Raji (cell line): ENCODE measurements around the gene CHCHD4.

Source experiments
- POLR2A ChIP-seq: IDR thresholded peaks from 2 replicates; pipeline ENCODE4 v1.6.1; 2011; ENCODE audit warnings: low read depth, low read length, control low read depth; ENCODE audit not compliant: insufficient read depth

The CHCHD4 gene

DNA sequence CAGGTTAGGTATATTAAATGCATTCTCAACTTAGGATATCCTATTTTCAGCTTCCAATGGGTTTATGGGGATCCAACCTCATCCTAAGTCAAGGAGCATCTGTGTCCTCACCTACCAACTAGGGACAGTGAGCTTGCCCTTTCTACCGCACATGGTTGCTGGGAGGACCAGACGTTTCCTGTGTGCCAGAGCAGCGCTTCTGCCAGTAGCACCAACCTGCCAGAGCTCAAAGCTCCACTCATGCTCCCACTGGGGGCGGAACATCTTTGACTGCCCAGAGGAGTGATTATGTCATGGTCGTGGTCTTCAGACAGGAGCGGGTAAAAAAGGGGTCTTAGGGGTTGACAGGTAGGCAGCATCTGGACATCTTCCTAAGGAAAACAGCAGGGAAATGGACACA lies 29.0 kb upstream of the CHCHD4 start:
- TF ChIP-seq POLR2A, result no peak

GRCh38 chr3:14152963-14153355 lies 28.3 kb upstream of the CHCHD4 start:
- no peak for TF ChIP-seq POLR2A

DNA sequence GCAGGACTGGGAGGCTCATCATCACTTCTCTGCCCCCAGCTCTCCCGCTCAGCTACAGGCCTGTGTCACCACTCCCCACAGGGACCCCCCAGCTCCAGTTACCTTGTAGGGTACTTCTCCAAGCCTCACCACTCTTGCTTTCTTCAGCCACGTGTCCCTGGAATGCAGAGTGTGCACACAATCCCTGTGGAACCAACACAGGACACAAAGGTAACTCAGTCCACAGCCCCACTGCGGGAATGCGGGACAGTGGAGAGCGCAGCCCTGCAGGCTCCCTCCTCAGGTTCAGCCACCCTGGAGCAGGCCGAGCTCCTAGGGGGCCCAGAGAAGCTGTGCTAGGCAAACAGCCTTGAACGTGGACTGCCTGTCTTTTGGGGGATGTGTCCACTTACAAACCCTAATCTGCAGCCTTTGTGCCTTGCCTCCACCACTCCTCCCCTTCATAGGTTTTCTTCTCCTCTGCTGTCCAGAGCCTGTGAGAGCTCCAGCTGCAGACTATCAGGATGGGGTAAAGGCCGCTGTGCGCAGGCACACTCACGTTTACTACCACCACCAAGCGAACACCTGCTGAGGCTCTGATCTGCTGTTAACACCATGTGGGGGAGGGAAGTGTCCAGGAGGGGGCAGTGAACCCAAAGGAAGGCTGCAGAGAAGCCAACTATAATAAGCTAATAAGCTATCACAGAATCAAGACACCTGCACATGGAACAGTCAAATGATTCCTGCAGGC lies 27.7 kb upstream of the CHCHD4 start:
- no peak for TF ChIP-seq POLR2A

DNA sequence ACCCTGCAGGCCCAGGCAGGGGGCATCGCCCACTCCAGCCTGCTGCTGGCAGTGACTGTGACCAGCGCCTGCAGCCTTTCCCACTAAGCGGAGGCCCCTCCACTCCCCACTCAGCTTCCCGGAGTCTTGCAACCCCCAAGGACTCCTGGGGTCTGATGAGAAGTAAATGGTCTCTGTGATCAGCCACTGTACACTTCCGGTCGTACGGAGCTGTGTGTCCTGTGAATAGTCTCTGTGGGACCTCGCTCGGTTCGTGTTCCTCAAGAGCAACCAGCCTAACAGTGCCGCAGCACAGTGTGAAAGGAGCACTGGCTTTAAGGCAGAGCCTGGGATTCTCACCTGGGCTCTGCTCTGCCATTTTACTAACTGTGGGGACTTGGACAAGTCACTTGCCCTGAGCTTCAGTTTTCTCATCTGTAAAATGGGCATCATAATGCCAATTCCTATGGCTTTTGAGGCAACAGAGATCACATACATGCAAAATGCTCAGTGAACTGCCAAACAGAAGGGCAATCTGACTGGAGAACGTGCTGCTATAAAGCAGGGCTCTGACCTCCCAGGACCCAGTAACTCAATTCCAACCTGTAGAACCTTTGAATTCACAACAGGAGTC lies 26.9 kb upstream of the CHCHD4 start:
- TF ChIP-seq POLR2A, result no peak

GRCh38 chr3:14150491-14151230 lies 26.0 kb upstream of the CHCHD4 start:
- no peak for TF ChIP-seq POLR2A

- no peak for TF ChIP-seq POLR2A
These were observed 25.4 kb upstream of the CHCHD4 start for GRCh38 chr3:14150078-14150477.

DNA sequence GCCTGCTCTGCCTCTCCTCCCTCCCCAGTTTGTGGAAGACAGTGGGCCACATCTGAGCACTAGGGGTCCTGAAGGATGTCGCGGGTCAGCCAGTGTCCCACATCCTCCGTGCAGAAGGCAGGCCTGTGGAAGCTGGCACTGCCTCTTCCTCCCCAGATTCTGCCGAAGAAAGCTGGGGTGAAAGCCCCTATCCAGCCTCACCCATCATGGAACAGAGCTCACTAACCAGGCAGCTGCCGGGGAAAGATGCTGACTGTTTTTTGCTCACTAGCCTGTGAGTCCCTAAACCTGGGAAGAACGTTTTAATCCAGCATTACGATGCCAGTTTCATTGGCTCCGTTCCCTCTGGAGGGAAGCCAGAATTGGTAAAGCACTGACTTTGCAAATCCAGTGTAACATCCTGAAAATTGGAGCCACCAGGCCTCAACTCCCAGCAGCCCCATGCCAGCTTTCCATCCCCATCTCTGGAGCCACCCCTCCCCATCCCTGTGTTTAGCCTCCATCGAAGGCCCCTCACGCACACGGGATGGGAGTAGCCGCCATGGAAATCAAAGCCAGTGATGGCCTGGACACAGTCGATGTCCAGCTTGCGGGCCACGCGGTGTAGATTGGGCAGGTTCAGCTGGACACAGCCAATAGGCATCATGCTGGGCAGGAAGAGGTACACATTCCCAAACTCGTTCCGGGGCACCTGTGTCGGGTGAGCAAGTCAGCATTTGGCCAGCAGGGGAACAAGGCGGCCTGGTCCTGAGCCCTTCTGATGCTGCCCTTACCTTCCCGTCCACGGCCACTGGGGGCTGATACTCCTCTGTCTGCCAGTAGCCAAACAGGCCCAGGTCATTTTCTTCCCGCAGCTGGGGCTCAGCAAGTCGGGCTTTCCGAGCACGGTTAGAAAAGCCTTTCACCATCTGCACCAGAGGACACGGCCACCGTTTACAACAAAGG lies 23.6 kb upstream of the CHCHD4 start:
- TF ChIP-seq POLR2A, result no peak

DNA sequence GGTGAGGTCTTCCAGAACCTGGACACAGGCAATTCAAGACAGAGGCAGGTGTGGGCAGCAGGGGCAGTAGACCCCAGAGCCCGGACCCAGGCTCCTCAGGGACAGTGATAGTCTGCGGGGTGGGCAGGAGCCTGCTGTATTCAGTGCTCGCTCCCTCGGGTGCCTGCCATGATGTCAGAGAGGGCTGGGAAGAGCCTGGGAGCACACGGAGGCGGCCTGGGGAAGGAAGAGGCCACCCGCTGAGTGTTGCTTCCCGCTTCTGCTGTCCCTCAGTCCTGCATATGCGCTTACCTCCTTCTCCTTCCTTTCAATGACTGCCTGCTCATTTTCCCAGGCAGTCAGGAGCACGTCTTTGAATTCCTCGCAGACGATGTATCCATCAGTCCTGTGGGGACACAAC lies 22.9 kb upstream of the CHCHD4 start:
- no peak for TF ChIP-seq POLR2A

DNA sequence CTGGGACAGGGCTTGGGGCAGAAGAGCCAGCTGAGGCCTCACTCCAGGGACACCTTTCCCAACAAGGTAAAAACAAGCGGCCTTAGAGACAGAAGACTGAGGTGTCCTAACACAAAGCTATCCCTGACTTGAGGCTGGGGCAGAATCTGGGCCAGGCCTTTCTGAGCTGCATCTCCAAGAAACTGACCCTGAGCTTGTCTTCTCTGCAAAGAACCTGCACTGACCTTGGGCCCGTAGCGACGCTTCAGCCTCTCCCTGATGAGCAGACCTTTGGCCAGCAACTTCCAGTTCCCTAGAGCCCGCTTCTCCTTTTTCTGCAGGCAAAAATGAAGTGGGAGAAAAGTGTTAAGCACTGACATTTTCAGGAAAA lies 22.4 kb upstream of the CHCHD4 start:
- TF ChIP-seq POLR2A, result no peak

DNA sequence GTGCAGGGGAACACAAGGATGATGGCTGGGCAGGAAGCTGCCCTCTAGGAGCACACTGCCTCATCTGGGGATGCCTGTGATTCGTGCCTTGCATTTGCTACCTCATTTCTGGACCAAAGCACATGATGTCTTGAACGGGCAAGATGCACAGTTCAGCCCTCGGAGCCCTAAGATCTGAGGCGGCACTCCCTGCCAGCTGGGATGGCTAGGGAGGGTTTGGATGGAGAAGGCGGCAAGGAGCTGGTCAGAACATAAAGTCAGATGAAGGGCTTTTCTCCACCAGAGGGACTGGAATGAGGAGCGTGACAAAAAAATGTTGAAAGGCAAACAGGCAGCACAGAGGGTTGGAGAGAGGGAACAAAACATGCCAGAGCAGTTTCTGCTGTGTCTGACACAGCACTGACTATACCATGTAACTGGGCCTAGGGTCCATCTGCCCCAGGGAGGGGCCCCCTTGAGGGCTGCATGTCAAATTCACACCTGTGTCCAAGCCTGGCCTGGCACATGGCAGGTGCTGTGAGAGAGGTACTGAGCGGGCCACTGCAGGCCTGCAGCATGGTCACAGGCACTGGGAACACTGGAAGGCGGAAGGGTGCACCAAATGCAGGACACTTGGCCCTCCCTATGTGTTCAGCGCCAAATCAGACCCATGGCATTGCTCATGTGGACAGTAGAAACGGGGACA lies 21.9 kb upstream of the CHCHD4 start:
- TF ChIP-seq POLR2A, result no peak

DNA sequence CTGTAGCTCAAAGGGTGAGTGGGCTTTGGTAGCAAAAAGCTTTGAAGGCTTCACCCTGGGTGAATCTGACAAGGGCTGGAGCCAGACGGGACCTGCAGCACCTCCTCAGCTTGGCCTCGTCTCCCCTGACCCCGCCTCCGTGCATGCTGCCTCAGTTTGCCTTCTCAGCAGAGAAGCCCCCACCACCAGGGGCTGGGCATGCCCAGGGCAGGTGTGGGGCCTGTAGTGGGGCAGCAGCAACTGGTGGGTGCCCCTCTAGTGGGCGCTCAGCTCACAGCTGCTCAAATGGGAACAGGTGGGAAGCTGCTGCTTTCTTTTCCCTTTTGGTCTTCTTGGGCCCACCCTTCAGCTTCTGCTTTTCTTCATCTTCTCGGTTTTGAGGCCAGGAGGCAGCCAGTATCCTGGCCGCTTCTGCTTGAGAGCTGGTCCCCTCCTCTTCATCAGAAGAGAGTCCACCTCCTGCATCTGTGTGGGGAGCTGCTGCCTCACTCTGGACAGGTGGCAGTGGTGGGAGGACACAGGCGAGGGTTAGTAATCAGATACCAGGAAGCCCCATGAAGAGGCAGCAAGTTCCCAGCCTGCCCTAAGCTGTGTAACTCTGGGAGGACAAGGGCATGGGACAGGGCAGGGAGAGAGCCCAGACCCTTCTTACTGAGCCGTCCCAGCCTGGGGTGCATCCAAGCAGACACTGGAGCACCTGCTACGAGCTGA lies 21.2 kb upstream of the CHCHD4 start:
- TF ChIP-seq POLR2A, result no peak

- no peak for TF ChIP-seq POLR2A
These were observed 20.6 kb upstream of the CHCHD4 start for GRCh38 chr3:14145236-14145635.

DNA sequence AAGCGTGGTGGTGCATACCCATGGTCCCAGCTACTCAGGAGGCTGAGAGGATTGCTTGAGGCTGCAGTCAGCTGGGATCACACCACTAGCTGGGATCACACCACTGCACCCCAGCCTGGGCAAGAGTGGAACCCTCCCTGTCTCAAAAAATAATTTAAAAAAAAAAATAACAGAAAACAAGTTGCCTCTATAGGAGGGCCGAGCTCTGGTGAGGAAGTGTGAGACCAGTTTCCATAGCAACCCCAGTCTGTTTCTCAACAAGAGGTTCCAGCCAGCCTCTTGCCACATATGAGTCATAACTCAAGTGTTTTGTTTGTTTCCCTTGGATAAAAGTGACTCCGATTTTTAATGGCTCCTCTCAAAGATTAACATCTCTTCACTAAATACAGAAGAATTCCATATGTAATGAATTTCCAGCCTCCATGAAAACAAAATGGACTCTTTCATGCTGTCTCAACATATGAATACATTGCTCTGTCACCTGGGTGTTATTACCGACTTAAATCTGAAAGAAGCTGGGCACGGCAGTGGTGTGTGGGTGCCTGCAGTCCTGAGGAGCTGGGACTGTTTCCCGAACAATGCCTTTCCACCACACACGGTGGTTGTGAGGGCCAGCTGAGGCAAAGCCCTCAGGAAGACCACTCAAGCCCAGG lies 19.9 kb upstream of the CHCHD4 start:
- TF ChIP-seq POLR2A, result no peak
